ENCODE measurements around the gene FBXW12. TPM values are rescaled to one million over a fixed set of nuclear protein-coding genes. Genes with fewer than 3 reads are reported as not detected.

The FBXW12 gene
- total and polyA plus RNA-seq, 9 donors: 0.05 to 0.30 (median 0.16) TPM; not detected in 2

DNA sequence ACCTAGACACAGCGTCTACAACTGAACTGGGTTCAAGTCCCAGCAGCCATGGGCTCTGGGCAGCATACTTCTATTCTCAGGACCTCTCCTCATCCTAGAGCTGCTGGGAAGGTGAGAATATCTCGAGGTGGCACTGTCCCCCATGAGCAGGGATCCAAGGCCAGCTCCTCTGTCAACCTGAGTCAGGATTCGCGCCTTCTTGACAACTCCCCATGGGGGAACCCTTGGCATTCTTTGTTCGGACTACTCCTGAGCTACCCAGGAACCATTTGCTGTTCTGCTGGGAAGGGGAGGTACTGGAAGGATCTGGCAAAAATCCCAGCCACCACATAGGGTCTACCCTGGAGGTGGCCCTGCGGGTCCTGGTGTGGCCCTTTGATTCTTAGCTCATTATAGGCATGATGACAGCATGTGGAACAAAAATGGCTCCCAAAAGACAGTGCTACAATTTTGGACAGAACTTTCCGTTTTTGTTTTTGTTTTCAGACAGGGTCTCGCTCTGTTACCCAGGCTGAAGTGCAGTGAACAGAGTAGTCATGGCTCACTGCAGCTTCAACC is 35.6 kb downstream of the FBXW12 start:
- Histone ChIP-seq H3K9me3 (replicated peaks; ENCODE audit: control insufficient read depth, low read depth, low read length) (no peaks in the 10 kb centered on the region), H3K27ac (ENCODE audit: low read length) (no peak overlapping the region), H3K36me3 (ENCODE audit: control insufficient read depth, insufficient read depth, low read length) (peaks cover 69% of the 10 kb centered on the region), H3K4me1 (ENCODE audit: control insufficient read depth, insufficient read depth, low read length) (no peaks in the 10 kb centered on the region), H3K4me3 (ENCODE audit: low read length) (no peak overlapping the region), H3K27me3 (ENCODE audit: control insufficient read depth, insufficient read depth, low read length) (no peaks in the 10 kb centered on the region)
- DNase-seq: peak; percentile 3
- WGBS (ENCODE audit: insufficient coverage): 80% methylated on average over 4 of the region's 8 CpGs

DNA sequence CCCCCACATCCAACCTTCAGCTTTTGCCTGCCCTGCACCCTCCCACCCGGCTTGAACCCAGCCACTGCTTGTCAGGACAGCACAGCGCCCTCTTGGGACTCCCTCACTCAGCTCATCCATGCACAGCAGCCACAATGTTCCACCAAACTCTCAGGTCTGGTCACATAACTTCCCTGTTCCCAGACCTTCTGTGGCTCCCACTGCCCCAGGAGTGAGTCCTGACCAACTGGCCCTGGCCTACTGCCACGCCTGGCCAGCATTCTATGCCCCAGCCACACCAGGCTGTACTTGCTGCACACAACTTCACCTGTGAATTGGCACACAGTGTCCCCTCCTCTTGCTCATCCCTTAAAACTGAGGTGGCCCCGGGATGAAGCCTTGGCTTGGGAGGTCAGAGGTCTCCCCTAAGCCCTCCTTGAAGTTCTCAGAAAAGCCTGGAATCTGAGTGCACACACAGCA is 36.8 kb downstream of the FBXW12 start:
- DNase-seq: no peak
- 84% methylated on average over 4 of the region's 4 CpGs for WGBS (ENCODE audit: insufficient coverage)
- Histone ChIP-seq H3K27me3 (ENCODE audit: control insufficient read depth, insufficient read depth, low read length) (no peaks in the 10 kb centered on the region), H3K4me1 (ENCODE audit: control insufficient read depth, insufficient read depth, low read length) (no peaks in the 10 kb centered on the region), H3K4me3 (ENCODE audit: low read length) (no peak overlapping the region), H3K36me3 (ENCODE audit: control insufficient read depth, insufficient read depth, low read length) (peaks cover 77% of the 10 kb centered on the region), H3K27ac (ENCODE audit: low read length) (no peak overlapping the region), H3K9me3 (replicated peaks; ENCODE audit: control insufficient read depth, low read depth, low read length) (no peaks in the 10 kb centered on the region)

DNA sequence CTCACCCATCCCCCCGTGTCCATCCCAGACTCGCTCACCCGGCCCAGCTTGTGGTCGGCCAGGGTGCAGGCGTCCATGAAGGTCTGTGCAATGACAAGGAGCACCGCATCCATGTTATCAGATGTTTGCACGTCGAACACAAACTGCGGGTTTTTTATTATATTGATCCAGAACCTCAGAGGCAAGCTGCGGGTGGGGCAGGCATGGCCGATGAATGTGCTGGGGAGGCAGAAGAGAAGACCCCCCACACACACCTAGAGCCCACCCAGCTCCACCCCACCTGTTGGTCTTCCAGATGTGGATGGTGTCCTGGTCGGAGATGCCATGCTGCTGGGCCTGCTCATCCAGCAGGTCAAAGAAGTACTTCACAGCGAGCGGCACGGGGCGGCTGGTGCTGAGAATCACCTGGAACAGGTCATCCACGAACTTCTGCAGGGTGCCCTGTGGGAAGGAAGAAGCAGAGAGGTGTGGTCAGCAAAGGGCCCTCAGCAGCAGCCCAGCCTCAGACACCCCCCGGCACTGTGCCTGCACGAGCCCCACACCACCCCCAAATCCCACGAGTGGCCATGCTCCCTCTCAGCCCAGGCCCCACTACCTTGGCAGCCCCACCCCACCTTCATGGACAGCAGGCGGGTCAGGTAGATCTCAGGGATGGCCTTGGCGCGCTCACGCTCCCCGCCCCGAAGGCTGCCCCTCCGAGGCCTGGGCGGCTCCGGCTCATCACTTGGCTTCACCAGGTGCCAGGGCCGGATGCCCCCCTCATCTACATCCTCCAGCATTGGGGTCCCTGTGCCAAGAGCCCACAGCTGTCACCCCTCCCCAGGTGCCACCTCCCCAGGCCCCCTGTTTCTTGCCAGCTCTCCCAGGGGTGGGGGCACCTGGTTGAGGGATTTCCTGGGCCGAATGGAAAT is 37.5 kb downstream of the FBXW12 start:
- no peak overlapping the region for H3K4me3 ChIP-seq (ENCODE audit: low read length)
- no peaks in the 10 kb centered on the region for H3K27me3 ChIP-seq (ENCODE audit: control insufficient read depth, insufficient read depth, low read length)
- no peaks in the 10 kb centered on the region for H3K4me1 ChIP-seq (ENCODE audit: control insufficient read depth, insufficient read depth, low read length)
- DNase-seq: peak; percentile 0
- WGBS (ENCODE audit: insufficient coverage): 92% methylated on average over 20 of the region's 31 CpGs
- no peak overlapping the region for H3K27ac ChIP-seq (ENCODE audit: low read length)
- peaks cover 77% of the 10 kb centered on the region for H3K36me3 ChIP-seq (ENCODE audit: control insufficient read depth, insufficient read depth, low read length)
- H3K9me3 ChIP-seq (replicated peaks; ENCODE audit: control insufficient read depth, low read depth, low read length): no peaks in the 10 kb centered on the region

DNA sequence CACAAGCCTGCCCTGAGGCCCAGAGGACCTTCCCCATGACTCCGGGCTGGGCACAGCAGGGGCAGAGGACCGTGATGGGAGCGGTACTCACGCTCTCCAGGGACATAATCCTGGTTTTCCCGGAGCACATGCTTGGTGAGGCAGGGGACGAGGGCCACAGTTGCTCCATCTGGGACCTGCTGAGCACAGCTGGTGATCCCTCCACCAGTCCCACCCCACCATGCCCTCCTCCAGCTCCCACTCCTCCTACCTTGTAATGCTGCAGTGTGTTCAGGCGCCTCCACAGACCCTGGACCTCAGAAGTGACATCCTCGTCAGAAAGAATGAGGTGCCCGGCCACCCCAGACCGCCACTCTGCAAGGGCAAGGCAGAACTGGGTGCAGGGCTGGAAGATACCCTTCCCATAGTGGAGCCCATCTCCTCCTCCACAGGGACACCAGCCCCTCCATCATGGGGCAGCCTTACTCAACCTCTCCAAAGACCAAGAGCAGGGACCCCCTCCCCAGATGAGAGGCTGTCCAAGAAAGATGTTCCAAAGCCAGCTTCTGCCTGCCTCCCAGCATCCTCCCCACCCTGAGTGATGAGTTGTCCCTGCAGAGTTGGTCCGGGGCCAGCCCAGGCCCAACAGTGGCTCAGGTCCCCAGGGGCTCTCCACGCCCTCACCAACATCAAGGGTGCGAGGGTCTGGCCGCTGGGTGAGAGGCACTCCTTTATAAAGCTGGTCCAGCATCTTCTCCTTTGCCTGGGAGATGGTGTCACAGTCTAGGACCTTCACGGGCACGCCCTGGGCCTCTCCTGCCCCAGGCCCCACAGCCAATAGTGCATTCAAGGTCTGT is 38.4 kb downstream of the FBXW12 start:
- no peaks in the 10 kb centered on the region for H3K9me3 ChIP-seq (replicated peaks; ENCODE audit: control insufficient read depth, low read depth, low read length)
- no peak overlapping the region for H3K27ac ChIP-seq (ENCODE audit: low read length)
- H3K36me3 ChIP-seq (ENCODE audit: control insufficient read depth, insufficient read depth, low read length): peaks cover 76% of the 10 kb centered on the region
- no peaks in the 10 kb centered on the region for H3K4me1 ChIP-seq (ENCODE audit: control insufficient read depth, insufficient read depth, low read length)
- WGBS (ENCODE audit: insufficient coverage): 96% methylated on average over 14 of the region's 16 CpGs
- peak; percentile 0 for DNase-seq
- no peak overlapping the region for H3K4me3 ChIP-seq (ENCODE audit: low read length)
- H3K27me3 ChIP-seq (ENCODE audit: control insufficient read depth, insufficient read depth, low read length): no peaks in the 10 kb centered on the region

DNA sequence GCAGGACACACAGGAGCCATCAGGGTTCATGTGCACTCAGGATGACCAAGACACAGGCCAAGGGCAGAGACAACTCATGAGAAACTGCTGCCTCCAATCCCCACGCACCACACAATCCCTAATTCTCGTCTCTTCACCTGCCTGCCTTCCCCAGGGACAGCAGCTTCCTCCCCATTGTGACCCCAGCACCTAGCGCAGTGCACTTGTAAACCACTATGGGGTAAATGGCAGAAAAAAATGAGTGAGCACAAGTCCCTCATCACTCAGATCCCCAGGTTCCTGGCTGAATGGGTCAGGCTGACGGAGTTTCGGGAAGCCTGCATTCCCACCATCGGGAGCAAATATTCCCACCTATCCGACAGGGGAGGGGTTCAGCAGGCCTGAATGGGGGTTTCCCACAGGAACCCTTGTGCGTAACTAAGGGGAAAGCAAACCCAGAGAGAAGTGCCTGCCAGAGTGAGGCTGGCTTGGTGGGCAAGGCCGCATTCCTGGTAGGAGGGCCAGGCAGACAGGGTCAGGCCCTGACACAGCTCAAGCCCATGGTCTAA is 39.1 kb downstream of the FBXW12 start:
- Histone ChIP-seq H3K4me1 (ENCODE audit: control insufficient read depth, insufficient read depth, low read length) (no peaks in the 10 kb centered on the region), H3K27ac (ENCODE audit: low read length) (no peak overlapping the region), H3K9me3 (replicated peaks; ENCODE audit: control insufficient read depth, low read depth, low read length) (no peaks in the 10 kb centered on the region), H3K4me3 (ENCODE audit: low read length) (no peak overlapping the region), H3K27me3 (ENCODE audit: control insufficient read depth, insufficient read depth, low read length) (no peaks in the 10 kb centered on the region), H3K36me3 (ENCODE audit: control insufficient read depth, insufficient read depth, low read length) (peaks cover 79% of the 10 kb centered on the region)
- WGBS (ENCODE audit: insufficient coverage): 94% methylated on average over 3 of the region's 9 CpGs
- DNase-seq: no peak

DNA sequence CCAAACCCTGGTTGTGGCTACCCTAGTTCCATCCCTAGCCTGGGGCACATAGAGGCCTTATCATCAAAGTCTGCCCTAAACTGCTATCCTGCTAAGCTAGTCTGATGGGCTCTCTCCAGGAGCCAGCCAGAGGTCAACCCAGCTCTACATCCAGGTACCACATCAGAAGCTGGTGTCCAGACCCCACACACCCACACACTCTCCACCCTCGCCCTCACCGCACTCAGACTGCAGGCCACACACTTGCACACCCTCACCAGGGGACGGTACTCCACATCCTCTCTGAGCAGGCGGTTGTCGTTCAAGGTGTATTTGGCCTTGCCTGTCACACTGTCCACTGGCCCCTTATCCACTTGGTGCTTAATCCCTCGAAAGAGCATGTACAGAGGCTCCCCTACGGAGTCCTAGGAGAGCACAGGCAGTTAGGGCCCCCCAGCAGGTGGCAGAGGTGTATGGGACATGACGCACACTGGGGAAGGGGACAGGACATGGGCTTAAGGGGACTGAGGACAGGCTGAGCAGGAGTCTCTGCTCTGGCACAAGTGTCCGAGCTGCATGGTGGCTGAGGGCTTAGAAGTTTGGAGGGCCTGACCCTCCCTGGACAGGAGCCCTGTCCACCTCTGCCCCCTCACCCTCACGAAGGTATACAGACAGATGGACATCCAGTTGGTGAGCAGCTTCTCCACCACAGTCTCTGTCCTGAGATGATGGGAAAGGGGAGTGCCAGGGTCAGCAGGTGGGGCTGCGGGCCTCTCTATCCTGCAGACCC is 39.8 kb downstream of the FBXW12 start:
- WGBS (ENCODE audit: insufficient coverage): 92% methylated on average over 8 of the region's 11 CpGs
- H3K36me3 ChIP-seq (ENCODE audit: control insufficient read depth, insufficient read depth, low read length): peaks cover 76% of the 10 kb centered on the region
- no peak overlapping the region for H3K4me3 ChIP-seq (ENCODE audit: low read length)
- H3K27me3 ChIP-seq (ENCODE audit: control insufficient read depth, insufficient read depth, low read length): no peaks in the 10 kb centered on the region
- DNase-seq: peak; percentile 0
- no peaks in the 10 kb centered on the region for H3K4me1 ChIP-seq (ENCODE audit: control insufficient read depth, insufficient read depth, low read length)
- no peak overlapping the region for H3K27ac ChIP-seq (ENCODE audit: low read length)
- no peaks in the 10 kb centered on the region for H3K9me3 ChIP-seq (replicated peaks; ENCODE audit: control insufficient read depth, low read depth, low read length)

DNA sequence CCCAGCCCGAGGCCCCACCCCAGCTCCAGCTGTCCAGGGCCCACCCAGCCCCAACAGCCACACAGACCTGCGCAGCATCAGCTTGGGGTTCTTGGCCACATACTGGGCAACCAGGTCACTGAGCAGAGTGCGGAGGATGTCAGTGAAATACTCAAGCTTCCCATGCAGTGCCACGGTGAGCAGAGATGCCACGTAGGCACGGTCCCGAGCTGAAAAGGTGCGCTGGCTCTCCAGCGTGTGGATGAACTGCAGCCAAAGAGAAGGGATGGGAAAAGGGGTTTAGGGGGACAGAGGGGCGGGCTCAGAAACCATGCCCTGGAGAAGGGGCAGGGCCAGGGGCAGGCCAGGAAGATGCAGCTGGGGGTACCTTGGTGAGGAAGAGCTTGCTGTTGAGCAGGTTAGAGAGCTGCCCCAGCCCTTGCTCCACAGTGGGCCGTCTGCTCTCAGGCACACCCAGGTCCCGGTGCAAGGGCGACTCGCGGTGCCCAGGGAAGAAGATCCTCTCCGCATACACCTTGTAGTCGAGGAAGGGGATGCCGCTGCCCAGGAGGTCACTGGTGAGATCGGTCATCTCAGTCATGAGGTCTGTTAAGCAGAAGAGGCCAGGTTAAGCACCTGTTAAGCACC is 40.5 kb downstream of the FBXW12 start:
- Histone ChIP-seq H3K4me1 (ENCODE audit: control insufficient read depth, insufficient read depth, low read length) (no peaks in the 10 kb centered on the region), H3K27me3 (ENCODE audit: control insufficient read depth, insufficient read depth, low read length) (no peaks in the 10 kb centered on the region), H3K36me3 (ENCODE audit: control insufficient read depth, insufficient read depth, low read length) (peaks cover 82% of the 10 kb centered on the region), H3K9me3 (replicated peaks; ENCODE audit: control insufficient read depth, low read depth, low read length) (no peaks in the 10 kb centered on the region), H3K4me3 (ENCODE audit: low read length) (no peak overlapping the region), H3K27ac (ENCODE audit: low read length) (no peak overlapping the region)
- WGBS (ENCODE audit: insufficient coverage): 91% methylated on average over 19 of the region's 19 CpGs
- DNase-seq: no peak

DNA sequence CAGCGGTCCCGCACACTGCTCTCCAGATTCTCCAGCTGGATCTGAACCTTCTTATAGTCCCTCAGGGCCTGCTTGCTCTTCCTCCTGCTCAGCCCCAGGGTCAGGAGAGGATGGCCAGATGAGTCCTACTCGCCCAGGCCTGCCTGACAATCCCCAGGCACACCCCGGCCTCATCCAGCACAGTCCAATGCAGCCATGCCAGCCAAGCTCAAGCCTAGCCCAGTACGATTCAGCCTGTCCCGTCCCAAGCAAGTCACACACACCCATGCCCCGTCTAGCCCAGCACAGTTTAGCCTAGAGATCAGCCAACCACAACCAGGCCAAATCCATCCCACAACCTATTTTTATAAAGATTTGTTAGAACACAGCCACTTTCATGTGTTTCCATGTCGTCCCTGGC is 41.1 kb downstream of the FBXW12 start:
- WGBS (ENCODE audit: insufficient coverage): 76% methylated on average over 8 of the region's 8 CpGs
- H3K27me3 ChIP-seq (ENCODE audit: control insufficient read depth, insufficient read depth, low read length): no peaks in the 10 kb centered on the region
- no peak overlapping the region for H3K27ac ChIP-seq (ENCODE audit: low read length)
- H3K36me3 ChIP-seq (ENCODE audit: control insufficient read depth, insufficient read depth, low read length): peaks cover 86% of the 10 kb centered on the region
- H3K9me3 ChIP-seq (replicated peaks; ENCODE audit: control insufficient read depth, low read depth, low read length): no peaks in the 10 kb centered on the region
- no peak for DNase-seq
- H3K4me1 ChIP-seq (ENCODE audit: control insufficient read depth, insufficient read depth, low read length): no peaks in the 10 kb centered on the region
- H3K4me3 ChIP-seq (ENCODE audit: low read length): no peak overlapping the region

DNA sequence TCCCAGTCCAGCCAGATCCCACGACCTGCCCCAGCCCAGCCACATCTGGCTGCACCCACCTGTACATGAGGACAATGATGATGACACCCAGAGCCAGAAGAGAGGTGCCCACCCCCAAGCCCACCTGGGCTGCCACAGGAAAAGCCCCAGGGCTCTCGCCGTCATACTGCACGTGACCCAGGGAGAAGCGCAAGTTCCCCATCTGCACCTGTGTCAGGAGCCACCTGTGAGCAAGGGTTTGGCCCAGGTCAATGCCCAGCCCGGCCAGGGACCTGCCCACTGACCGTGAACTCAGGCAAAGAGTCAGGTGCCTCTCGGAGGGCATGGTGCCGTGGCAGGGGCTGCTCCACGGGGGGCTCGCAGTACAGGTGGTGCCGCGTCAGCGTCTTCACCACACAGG is 41.6 kb downstream of the FBXW12 start:
- WGBS (ENCODE audit: insufficient coverage): 91% methylated on average over 14 of the region's 14 CpGs
- no peaks in the 10 kb centered on the region for H3K4me1 ChIP-seq (ENCODE audit: control insufficient read depth, insufficient read depth, low read length)
- no peak for DNase-seq
- H3K27me3 ChIP-seq (ENCODE audit: control insufficient read depth, insufficient read depth, low read length): no peaks in the 10 kb centered on the region
- peaks cover 89% of the 10 kb centered on the region for H3K36me3 ChIP-seq (ENCODE audit: control insufficient read depth, insufficient read depth, low read length)
- no peak overlapping the region for H3K4me3 ChIP-seq (ENCODE audit: low read length)
- H3K27ac ChIP-seq (ENCODE audit: low read length): no peak overlapping the region
- no peaks in the 10 kb centered on the region for H3K9me3 ChIP-seq (replicated peaks; ENCODE audit: control insufficient read depth, low read depth, low read length)

Data from muscle of leg (tissue), 11 donors.